ENCODE data around the gene ARHGAP15.

- TF ChIP-seq POLR2A (IDR thresholded peaks at IDR 0.05) (no peak), POLR2AphosphoS5 (IDR thresholded peaks at IDR 0.05; ENCODE audit: insufficient read depth in 1 of 2, low read depth in 1 of 2) (no peak)
- TF ChIP-seq, protein P1, sequence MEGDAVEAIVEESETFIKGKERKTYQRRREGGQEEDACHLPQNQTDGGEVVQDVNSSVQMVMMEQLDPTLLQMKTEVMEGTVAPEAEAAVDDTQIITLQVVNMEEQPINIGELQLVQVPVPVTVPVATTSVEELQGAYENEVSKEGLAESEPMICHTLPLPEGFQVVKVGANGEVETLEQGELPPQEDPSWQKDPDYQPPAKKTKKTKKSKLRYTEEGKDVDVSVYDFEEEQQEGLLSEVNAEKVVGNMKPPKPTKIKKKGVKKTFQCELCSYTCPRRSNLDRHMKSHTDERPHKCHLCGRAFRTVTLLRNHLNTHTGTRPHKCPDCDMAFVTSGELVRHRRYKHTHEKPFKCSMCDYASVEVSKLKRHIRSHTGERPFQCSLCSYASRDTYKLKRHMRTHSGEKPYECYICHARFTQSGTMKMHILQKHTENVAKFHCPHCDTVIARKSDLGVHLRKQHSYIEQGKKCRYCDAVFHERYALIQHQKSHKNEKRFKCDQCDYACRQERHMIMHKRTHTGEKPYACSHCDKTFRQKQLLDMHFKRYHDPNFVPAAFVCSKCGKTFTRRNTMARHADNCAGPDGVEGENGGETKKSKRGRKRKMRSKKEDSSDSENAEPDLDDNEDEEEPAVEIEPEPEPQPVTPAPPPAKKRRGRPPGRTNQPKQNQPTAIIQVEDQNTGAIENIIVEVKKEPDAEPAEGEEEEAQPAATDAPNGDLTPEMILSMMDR (IDR thresholded peaks at IDR 0.05): no peak
Measured at GRCh38 chr2:143311426-143311825, 182.2 kb downstream of the ARHGAP15 start.

All from vagina (tissue), 2 donors.